ENCODE measurements around the gene C4orf50.

C4orf50 gene

DNA sequence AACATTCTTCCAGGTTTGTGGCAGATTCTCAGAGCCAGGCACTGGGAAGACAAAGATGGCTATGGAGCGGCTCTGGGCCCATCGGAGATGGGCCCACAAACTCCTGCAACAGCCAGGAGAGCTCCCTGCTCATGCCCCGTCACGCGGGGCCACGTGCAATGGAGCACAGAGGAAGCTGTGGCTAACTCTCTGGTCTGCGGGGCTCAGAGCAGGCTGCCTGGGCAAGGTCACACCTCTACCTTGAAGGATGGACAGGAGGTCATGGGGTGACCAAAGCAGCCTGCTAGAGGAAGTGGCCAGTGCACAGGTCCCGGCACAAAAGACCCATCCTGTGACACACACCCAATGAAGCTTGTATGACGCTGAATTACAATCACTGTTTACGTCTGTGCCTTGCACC, 45.2 kb downstream of the C4orf50 start:
- Histone ChIP-seq H3K9me3 (ENCODE audit: low read length) (no peaks in the 10 kb centered on the region), H3K9ac (ENCODE audit: low read length) (no peak overlapping the region), H3K27ac (ENCODE audit: low read depth, low read length) (no peak overlapping the region), H3K4me3 (ENCODE audit: low read depth in 1 of 2, low read length in 2 of 2) (no peak overlapping the region), H3K36me3 (ENCODE audit: insufficient read depth, low read length) (no peaks in the 10 kb centered on the region), H3K4me1 (ENCODE audit: insufficient read depth, low read length) (no peaks in the 10 kb centered on the region), H3K27me3 (ENCODE audit: control insufficient read depth in 1 of 2, insufficient read depth in 2 of 2, low read length in 2 of 2) (peaks cover 0 to 15% of the 10 kb centered on the region in 2 donors)

DNA sequence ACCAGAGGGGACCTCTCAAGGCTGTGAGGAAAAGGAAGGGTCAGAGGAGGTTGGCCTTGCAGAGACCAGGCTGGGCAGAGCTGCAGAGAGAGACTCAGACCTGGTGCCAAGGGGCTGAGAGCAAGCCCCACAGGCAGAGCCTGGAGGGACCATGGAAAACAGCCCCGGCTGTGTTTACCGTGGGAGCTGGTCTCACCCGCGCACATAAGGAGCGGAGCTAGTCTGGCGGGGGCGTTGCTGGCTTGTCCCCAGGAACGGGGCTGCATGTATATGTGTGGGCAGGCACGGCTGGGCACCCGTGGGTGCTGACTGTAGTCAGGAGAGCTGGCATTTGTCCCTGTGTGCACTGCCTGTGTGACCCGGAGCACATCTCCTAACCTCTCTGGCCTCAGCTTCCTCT, 45.7 kb downstream of the C4orf50 start:
- H3K4me1 ChIP-seq (ENCODE audit: insufficient read depth, low read length) = no peaks in the 10 kb centered on the region
- no peaks in the 10 kb centered on the region for H3K36me3 ChIP-seq (ENCODE audit: insufficient read depth, low read length)
- no peaks in the 10 kb centered on the region for H3K9me3 ChIP-seq (ENCODE audit: low read length)
- no peak overlapping the region for H3K9ac ChIP-seq (ENCODE audit: low read length)
- peaks cover 0 to 15% of the 10 kb centered on the region in 2 donors for H3K27me3 ChIP-seq (ENCODE audit: control insufficient read depth in 1 of 2, insufficient read depth in 2 of 2, low read length in 2 of 2)
- H3K4me3 ChIP-seq (ENCODE audit: low read depth in 1 of 2, low read length in 2 of 2) = no peak overlapping the region
- H3K27ac ChIP-seq (ENCODE audit: low read depth, low read length) = no peak overlapping the region

- no peaks in the 10 kb centered on the region for H3K4me1 ChIP-seq (ENCODE audit: insufficient read depth, low read length)
- H3K27me3 ChIP-seq (ENCODE audit: control insufficient read depth in 1 of 2, insufficient read depth in 2 of 2, low read length in 2 of 2) = peaks cover 0 to 9% of the 10 kb centered on the region in 2 donors
- H3K36me3 ChIP-seq (ENCODE audit: insufficient read depth, low read length) = no peaks in the 10 kb centered on the region
- H3K9me3 ChIP-seq (ENCODE audit: low read length) = no peaks in the 10 kb centered on the region
- no peak overlapping the region for H3K9ac ChIP-seq (ENCODE audit: low read length)
- no peak overlapping the region for H3K27ac ChIP-seq (ENCODE audit: low read depth, low read length)
- no peak overlapping the region for H3K4me3 ChIP-seq (ENCODE audit: low read depth in 1 of 2, low read length in 2 of 2)
These were observed 47.2 kb downstream of the C4orf50 start for GRCh38 chr4:5971078-5971450.

GRCh38 chr4:5970381-5971077, 47.7 kb downstream of the C4orf50 start:
- Histone ChIP-seq H3K27me3 (ENCODE audit: control insufficient read depth in 1 of 2, insufficient read depth in 2 of 2, low read length in 2 of 2) (peaks cover 0 to 9% of the 10 kb centered on the region in 2 donors), H3K4me1 (ENCODE audit: insufficient read depth, low read length) (no peaks in the 10 kb centered on the region), H3K9me3 (ENCODE audit: low read length) (no peaks in the 10 kb centered on the region), H3K9ac (ENCODE audit: low read length) (no peak overlapping the region), H3K36me3 (ENCODE audit: insufficient read depth, low read length) (no peaks in the 10 kb centered on the region), H3K27ac (ENCODE audit: low read depth, low read length) (no peak overlapping the region), H3K4me3 (ENCODE audit: low read depth in 1 of 2, low read length in 2 of 2) (no peak overlapping the region)

DNA sequence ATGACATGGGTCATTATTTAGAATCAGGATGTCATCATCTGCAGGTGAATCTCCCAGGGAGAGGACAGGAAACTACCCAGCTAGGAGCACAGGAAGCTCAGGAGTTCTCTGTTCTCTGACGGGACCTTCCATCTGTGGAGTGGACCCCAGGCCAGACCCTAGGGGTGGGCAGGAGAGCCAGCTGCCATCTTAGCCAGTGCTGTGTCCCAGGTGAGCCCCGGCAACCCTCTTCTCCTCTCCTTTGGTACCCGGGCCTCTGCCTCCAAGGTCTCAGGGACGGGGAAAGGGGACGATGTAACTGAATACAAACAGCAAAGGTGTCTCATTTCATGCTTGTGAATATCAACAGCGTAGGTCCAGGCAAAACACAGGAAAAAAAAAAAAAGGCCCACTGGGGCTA, 48.5 kb downstream of the C4orf50 start:
- Histone ChIP-seq H3K4me3 (ENCODE audit: low read depth in 1 of 2, low read length in 2 of 2) (no peak overlapping the region), H3K27ac (ENCODE audit: low read depth, low read length) (no peak overlapping the region), H3K4me1 (ENCODE audit: insufficient read depth, low read length) (no peaks in the 10 kb centered on the region), H3K9ac (ENCODE audit: low read length) (no peak overlapping the region), H3K36me3 (ENCODE audit: insufficient read depth, low read length) (no peaks in the 10 kb centered on the region), H3K9me3 (ENCODE audit: low read length) (no peaks in the 10 kb centered on the region), H3K27me3 (ENCODE audit: control insufficient read depth in 1 of 2, insufficient read depth in 2 of 2, low read length in 2 of 2) (peaks cover 0 to 9% of the 10 kb centered on the region in 2 donors)

GRCh38 chr4:5969336-5969735, 48.9 kb downstream of the C4orf50 start:
- no peak overlapping the region for H3K9ac ChIP-seq (ENCODE audit: low read length)
- peaks cover 0 to 9% of the 10 kb centered on the region in 2 donors for H3K27me3 ChIP-seq (ENCODE audit: control insufficient read depth in 1 of 2, insufficient read depth in 2 of 2, low read length in 2 of 2)

GRCh38 chr4:5968246-5968645, 50.0 kb downstream of the C4orf50 start:
- Histone ChIP-seq H3K27ac (ENCODE audit: low read depth, low read length) (no peak overlapping the region), H3K4me3 (ENCODE audit: low read depth in 1 of 2, low read length in 2 of 2) (no peak overlapping the region), H3K4me1 (ENCODE audit: insufficient read depth, low read length) (no peaks in the 10 kb centered on the region), H3K9ac (ENCODE audit: low read length) (no peak overlapping the region), H3K9me3 (ENCODE audit: low read length) (no peaks in the 10 kb centered on the region), H3K36me3 (ENCODE audit: insufficient read depth, low read length) (no peaks in the 10 kb centered on the region), H3K27me3 (ENCODE audit: control insufficient read depth in 1 of 2, insufficient read depth in 2 of 2, low read length in 2 of 2) (peaks cover 0 to 2% of the 10 kb centered on the region in 2 donors)

More at GRCh38 chr4:5969336-5969735, 48.9 kb downstream of the C4orf50 start:
- Histone ChIP-seq H3K4me3 (ENCODE audit: low read depth in 1 of 2, low read length in 2 of 2) (no peak overlapping the region), H3K9me3 (ENCODE audit: low read length) (no peaks in the 10 kb centered on the region), H3K36me3 (ENCODE audit: insufficient read depth, low read length) (no peaks in the 10 kb centered on the region), H3K4me1 (ENCODE audit: insufficient read depth, low read length) (no peaks in the 10 kb centered on the region), H3K27ac (ENCODE audit: low read depth, low read length) (no peak overlapping the region)

GRCh38 chr4:5967783-5968182, 50.4 kb downstream of the C4orf50 start:
- Histone ChIP-seq H3K27me3 (ENCODE audit: control insufficient read depth in 1 of 2, insufficient read depth in 2 of 2, low read length in 2 of 2) (no peaks in the 10 kb centered on the region), H3K27ac (ENCODE audit: low read depth, low read length) (no peak overlapping the region), H3K36me3 (ENCODE audit: insufficient read depth, low read length) (no peaks in the 10 kb centered on the region), H3K4me3 (ENCODE audit: low read depth in 1 of 2, low read length in 2 of 2) (no peak overlapping the region), H3K4me1 (ENCODE audit: insufficient read depth, low read length) (no peaks in the 10 kb centered on the region), H3K9me3 (ENCODE audit: low read length) (no peaks in the 10 kb centered on the region), H3K9ac (ENCODE audit: low read length) (no peak overlapping the region)

GRCh38 chr4:5965225-5965624, 53.0 kb downstream of the C4orf50 start:
- no peak overlapping the region for H3K9ac ChIP-seq (ENCODE audit: low read length)
- H3K4me1 ChIP-seq (ENCODE audit: insufficient read depth, low read length) = no peaks in the 10 kb centered on the region
- no peak overlapping the region for H3K27ac ChIP-seq (ENCODE audit: low read depth, low read length)
- no peaks in the 10 kb centered on the region for H3K36me3 ChIP-seq (ENCODE audit: insufficient read depth, low read length)
- no peaks in the 10 kb centered on the region for H3K9me3 ChIP-seq (ENCODE audit: low read length)
- no peak overlapping the region for H3K4me3 ChIP-seq (ENCODE audit: low read depth in 1 of 2, low read length in 2 of 2)
- peaks cover 0 to 3% of the 10 kb centered on the region in 2 donors for H3K27me3 ChIP-seq (ENCODE audit: control insufficient read depth in 1 of 2, insufficient read depth in 2 of 2, low read length in 2 of 2)

GRCh38 chr4:5964030-5964429, 54.2 kb downstream of the C4orf50 start:
- Histone ChIP-seq H3K4me3 (ENCODE audit: low read depth in 1 of 2, low read length in 2 of 2) (no peak overlapping the region), H3K27me3 (ENCODE audit: control insufficient read depth in 1 of 2, insufficient read depth in 2 of 2, low read length in 2 of 2) (peaks cover 0 to 3% of the 10 kb centered on the region in 2 donors), H3K4me1 (ENCODE audit: insufficient read depth, low read length) (no peaks in the 10 kb centered on the region), H3K9ac (ENCODE audit: low read length) (no peak overlapping the region), H3K27ac (ENCODE audit: low read depth, low read length) (no peak overlapping the region), H3K36me3 (ENCODE audit: insufficient read depth, low read length) (no peaks in the 10 kb centered on the region), H3K9me3 (ENCODE audit: low read length) (no peaks in the 10 kb centered on the region)

GRCh38 chr4:5963611-5964010, 54.6 kb downstream of the C4orf50 start:
- H3K9ac ChIP-seq (ENCODE audit: low read length) = no peak overlapping the region

GRCh38 chr4:5962416-5962815, 55.8 kb downstream of the C4orf50 start:
- no peaks in the 10 kb centered on the region for H3K4me1 ChIP-seq (ENCODE audit: insufficient read depth, low read length)
- no peak overlapping the region for H3K9ac ChIP-seq (ENCODE audit: low read length)
- H3K27ac ChIP-seq (ENCODE audit: low read depth, low read length) = no peak overlapping the region
- H3K4me3 ChIP-seq (ENCODE audit: low read depth in 1 of 2, low read length in 2 of 2) = no peak overlapping the region
- peaks cover 0 to 6% of the 10 kb centered on the region in 2 donors for H3K27me3 ChIP-seq (ENCODE audit: control insufficient read depth in 1 of 2, insufficient read depth in 2 of 2, low read length in 2 of 2)
- no peaks in the 10 kb centered on the region for H3K9me3 ChIP-seq (ENCODE audit: low read length)
- no peaks in the 10 kb centered on the region for H3K36me3 ChIP-seq (ENCODE audit: insufficient read depth, low read length)

More at GRCh38 chr4:5963611-5964010, 54.6 kb downstream of the C4orf50 start:
- H3K4me3 ChIP-seq (ENCODE audit: low read depth in 1 of 2, low read length in 2 of 2) = no peak overlapping the region
- H3K27ac ChIP-seq (ENCODE audit: low read depth, low read length) = no peak overlapping the region
- no peaks in the 10 kb centered on the region for H3K4me1 ChIP-seq (ENCODE audit: insufficient read depth, low read length)
- H3K9me3 ChIP-seq (ENCODE audit: low read length) = no peaks in the 10 kb centered on the region
- no peaks in the 10 kb centered on the region for H3K36me3 ChIP-seq (ENCODE audit: insufficient read depth, low read length)
- H3K27me3 ChIP-seq (ENCODE audit: control insufficient read depth in 1 of 2, insufficient read depth in 2 of 2, low read length in 2 of 2) = peaks cover 0 to 3% of the 10 kb centered on the region in 2 donors

Measured in muscle layer of colon (tissue), 2 donors.